Tibial nerve (tissue), 4 donors: ENCODE measurements around the gene LPCAT3.

Experiments
- EP300 ChIP-seq, 2 donors: sonication (generic); formaldehyde crosslinking; IDR thresholded peaks; one replicate each; pipeline ENCODE4 v1.6.1; 2017; ENCODE audit warnings: antibody characterized with exemption in 2 of 2, mild to moderate bottlenecking in 1 of 2
- POLR2A ChIP-seq, 2 donors: fragments of 450-650 bp; IDR thresholded peaks; one replicate each; pipeline ENCODE4 v1.6.1; 2017; ENCODE audit warnings: antibody characterized with exemption in 2 of 2, mild to moderate bottlenecking in 2 of 2, moderate library complexity in 2 of 2
- TF ChIP-seq, protein P1 (sequence below), 5 experiments: fragments of 200-600 bp in 3 of 5; fragments of 450-650 bp in 2 of 5; sonication (generic) in 3 of 5; IDR thresholded peaks; one replicate each; pipeline ENCODE4 v1.5.1; 2016 to 2019; ENCODE audit warnings: antibody characterized with exemption in 5 of 5, mild to moderate bottlenecking in 3 of 5, moderate library complexity in 2 of 5

- TF ChIP-seq, protein P1, sequence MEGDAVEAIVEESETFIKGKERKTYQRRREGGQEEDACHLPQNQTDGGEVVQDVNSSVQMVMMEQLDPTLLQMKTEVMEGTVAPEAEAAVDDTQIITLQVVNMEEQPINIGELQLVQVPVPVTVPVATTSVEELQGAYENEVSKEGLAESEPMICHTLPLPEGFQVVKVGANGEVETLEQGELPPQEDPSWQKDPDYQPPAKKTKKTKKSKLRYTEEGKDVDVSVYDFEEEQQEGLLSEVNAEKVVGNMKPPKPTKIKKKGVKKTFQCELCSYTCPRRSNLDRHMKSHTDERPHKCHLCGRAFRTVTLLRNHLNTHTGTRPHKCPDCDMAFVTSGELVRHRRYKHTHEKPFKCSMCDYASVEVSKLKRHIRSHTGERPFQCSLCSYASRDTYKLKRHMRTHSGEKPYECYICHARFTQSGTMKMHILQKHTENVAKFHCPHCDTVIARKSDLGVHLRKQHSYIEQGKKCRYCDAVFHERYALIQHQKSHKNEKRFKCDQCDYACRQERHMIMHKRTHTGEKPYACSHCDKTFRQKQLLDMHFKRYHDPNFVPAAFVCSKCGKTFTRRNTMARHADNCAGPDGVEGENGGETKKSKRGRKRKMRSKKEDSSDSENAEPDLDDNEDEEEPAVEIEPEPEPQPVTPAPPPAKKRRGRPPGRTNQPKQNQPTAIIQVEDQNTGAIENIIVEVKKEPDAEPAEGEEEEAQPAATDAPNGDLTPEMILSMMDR (IDR thresholded peaks at IDR 0.05), result no peak
- TF ChIP-seq POLR2A (IDR thresholded peaks at IDR 0.05), result no peak
- no peak for TF ChIP-seq EP300 (IDR thresholded peaks at IDR 0.05)
These were observed 21.1 kb upstream of the LPCAT3 start for GRCh38 chr12:7039403-7039802.
